Measurements from ENCODE around the gene HGD. TPM values are rescaled to one million over a fixed set of nuclear protein-coding genes. Genes with fewer than 3 reads are reported as not detected.

HGD gene
- total and polyA plus RNA-seq, 2 donors (not counting 3 experiments of a cell fraction or from before 2014, with no cell fraction given): 0.18 to 0.22 TPM

DNA sequence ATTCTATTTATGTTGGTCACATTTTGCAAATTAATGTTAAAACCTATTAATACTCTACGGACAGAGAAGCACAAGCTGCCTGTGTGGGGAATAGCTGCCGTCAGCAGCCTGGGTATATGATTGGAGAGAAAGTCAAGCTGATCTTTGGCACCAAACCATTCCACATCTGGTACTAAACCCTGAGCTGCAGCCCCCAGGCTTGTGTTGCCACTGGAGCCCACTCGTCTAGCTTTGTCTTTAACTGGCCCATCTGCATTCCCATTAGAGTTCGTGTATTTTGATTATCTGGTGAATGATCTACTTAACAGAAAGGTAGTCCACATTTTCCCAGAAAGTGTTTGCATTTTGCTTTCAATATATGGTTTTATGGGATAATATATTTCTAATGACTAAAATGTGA lies 80.5 kb downstream of the HGD start:
- Histone ChIP-seq H3K9me3 (replicated peaks; ENCODE audit: control insufficient read depth, insufficient read depth, low read length) (no peaks in the 10 kb centered on the region), H3K4me1 (ENCODE audit: control insufficient read depth, extremely low read depth, insufficient read depth, low read length) (peaks cover 6% of the 10 kb centered on the region), H3K36me3 (ENCODE audit: control insufficient read depth in 2 of 2, extremely low read depth in 1 of 2, insufficient read depth in 2 of 2, low read length in 2 of 2) (peaks cover 9 to 18% of the 10 kb centered on the region in 2 experiments), H2AFZ (ENCODE audit: low read depth, low read length) (no peak overlapping the region), H3K9ac (replicated peaks; ENCODE audit: extremely low read depth, insufficient read depth, low read length) (no peak overlapping the region), H3K27ac (ENCODE audit: insufficient read depth, low read depth, low read length) (no peak overlapping the region), H3K4me3 (replicated peaks in 1 of 3; ENCODE audit: insufficient read depth in 1 of 3, low read depth in 1 of 3, low read length in 3 of 3) (no peak overlapping the region), H3K27me3 (ENCODE audit: control insufficient read depth in 2 of 2, insufficient read depth in 2 of 2, low read length in 2 of 2) (no peaks in the 10 kb centered on the region), H3K9me1 (replicated peaks; ENCODE audit: control insufficient read depth, extremely low read depth, insufficient read depth, low read length) (no peaks in the 10 kb centered on the region), H4K20me1 (replicated peaks; ENCODE audit: control insufficient read depth, extremely low read depth, insufficient read depth, low read length) (no peaks in the 10 kb centered on the region), H3K4me2 (ENCODE audit: insufficient read depth, low read length) (no peak overlapping the region), H3K79me2 (ENCODE audit: control insufficient read depth, insufficient read depth, low read length) (peaks cover 33% of the 10 kb centered on the region)
- POLR2A ChIA-PET: interaction anchor here (0.9 kb wide), 1 partner anchor 32 kb away, joined by 4 read pairs; no protein-coding TSS in a partner anchor
- intact Hi-C loops (cut with micrococcal nuclease): no loop called here
- FAIRE-seq (no peak), DNase-seq (ENCODE audit: low read depth, low spot score) (no peak)
- TF ChIP-seq POLR2AphosphoS5 (IDR thresholded peaks at IDR 0.05; ENCODE audit: insufficient read depth, low read depth, low read length) (no peak), POLR2A (IDR thresholded peaks at IDR 0.05; ENCODE audit: low read depth, low read length) (no peak), EZH2 (IDR thresholded peaks at IDR 0.05; ENCODE audit: borderline replicate concordance, low read depth, low read length, severe bottlenecking) (no peak), JUN (IDR thresholded peaks at IDR 0.05; ENCODE audit: borderline replicate concordance, insufficient read depth, insufficient read length, low read depth) (no peak), MYC (IDR thresholded peaks at IDR 0.05; ENCODE audit: low read depth, low read length) (no peak), FOS (IDR thresholded peaks at IDR 0.05; ENCODE audit: borderline replicate concordance, insufficient read depth, low read length) (no peak), GATA2 (IDR thresholded peaks at IDR 0.05; ENCODE audit: insufficient read depth, insufficient read length, low read depth, low read length) (no peak)
- TF ChIP-seq, protein P1, sequence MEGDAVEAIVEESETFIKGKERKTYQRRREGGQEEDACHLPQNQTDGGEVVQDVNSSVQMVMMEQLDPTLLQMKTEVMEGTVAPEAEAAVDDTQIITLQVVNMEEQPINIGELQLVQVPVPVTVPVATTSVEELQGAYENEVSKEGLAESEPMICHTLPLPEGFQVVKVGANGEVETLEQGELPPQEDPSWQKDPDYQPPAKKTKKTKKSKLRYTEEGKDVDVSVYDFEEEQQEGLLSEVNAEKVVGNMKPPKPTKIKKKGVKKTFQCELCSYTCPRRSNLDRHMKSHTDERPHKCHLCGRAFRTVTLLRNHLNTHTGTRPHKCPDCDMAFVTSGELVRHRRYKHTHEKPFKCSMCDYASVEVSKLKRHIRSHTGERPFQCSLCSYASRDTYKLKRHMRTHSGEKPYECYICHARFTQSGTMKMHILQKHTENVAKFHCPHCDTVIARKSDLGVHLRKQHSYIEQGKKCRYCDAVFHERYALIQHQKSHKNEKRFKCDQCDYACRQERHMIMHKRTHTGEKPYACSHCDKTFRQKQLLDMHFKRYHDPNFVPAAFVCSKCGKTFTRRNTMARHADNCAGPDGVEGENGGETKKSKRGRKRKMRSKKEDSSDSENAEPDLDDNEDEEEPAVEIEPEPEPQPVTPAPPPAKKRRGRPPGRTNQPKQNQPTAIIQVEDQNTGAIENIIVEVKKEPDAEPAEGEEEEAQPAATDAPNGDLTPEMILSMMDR (IDR thresholded peaks at IDR 0.05; ENCODE audit: extremely low read depth in 1 of 2, insufficient read depth in 1 of 2, low read depth in 1 of 2, low read length in 2 of 2): no peak
- TF ChIP-seq, protein P2, sequence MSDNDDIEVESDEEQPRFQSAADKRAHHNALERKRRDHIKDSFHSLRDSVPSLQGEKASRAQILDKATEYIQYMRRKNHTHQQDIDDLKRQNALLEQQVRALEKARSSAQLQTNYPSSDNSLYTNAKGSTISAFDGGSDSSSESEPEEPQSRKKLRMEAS (IDR thresholded peaks at IDR 0.05; ENCODE audit: insufficient read depth, insufficient read length): no peak
- no TSS peak for BruUV-seq (replicated peaks)
- dilution Hi-C loops (cut with MboI; ENCODE audit: extremely low pct_ligation_motif_present, low sequenced_read_pairs): no loop called here
- CTCF ChIA-PET: interaction anchor here (1.3 to 3.4 kb wide), 3 partner anchors 10 to 194 kb away, joined by 3 to 16 read pairs (median 5); no protein-coding TSS in a partner anchor
